Osteoblast (primary cell): ENCODE results near the gene PGAM2. TPM values are rescaled to one million over a fixed set of nuclear protein-coding genes. Genes with fewer than 3 reads are reported as not detected.
A peak's percentile ranks its signal among the peaks of the same experiment; 100 is the strongest.

Experiments used
- DNase-seq: peaks from one replicate; pipeline ENCODE4 v3.0.0; 2011; ENCODE audit warnings: low spot score, mixed read lengths; ENCODE audit not compliant: insufficient read length; ENCODE audit errors: missing footprints
- H2AFZ ChIP-seq: 2 replicates; pipeline ENCODE4 v1.6.0; 2011; ENCODE audit warnings: mild to moderate bottlenecking, low read length
- H3K27ac ChIP-seq: 2 replicates; pipeline ENCODE4 v1.5.1; 2011; ENCODE audit warnings: mild to moderate bottlenecking, low read depth, low read length, moderate library complexity
- H3K27me3 ChIP-seq: 2 replicates; pipeline ENCODE4 v1.6.0; 2012; ENCODE audit warnings: mild to moderate bottlenecking, control low read depth, inconsistent platforms, low read length, moderate library complexity; ENCODE audit not compliant: insufficient read depth
- H3K36me3 ChIP-seq: 2 replicates; pipeline ENCODE4 v1.5.1; 2011; ENCODE audit warnings: mild to moderate bottlenecking, low read length, control low read depth, moderate library complexity; ENCODE audit not compliant: insufficient read depth
- H3K4me1 ChIP-seq: 2 replicates; pipeline ENCODE4 v1.5.1; 2011; ENCODE audit warnings: mild to moderate bottlenecking, low read length, control low read depth, moderate library complexity; ENCODE audit not compliant: insufficient read depth
- H3K4me2 ChIP-seq: 2 replicates; pipeline ENCODE4 v1.6.0; 2011; ENCODE audit warnings: mild to moderate bottlenecking, low read length; ENCODE audit not compliant: insufficient read depth
- H3K4me3 ChIP-seq: fragments of 200-600 bp; sonication (generic); 3 replicates; pipeline ENCODE4 v1.5.1; 2012; ENCODE audit warnings: mild to moderate bottlenecking, low read length, inconsistent platforms; ENCODE audit not compliant: insufficient read depth
- H3K79me2 ChIP-seq: 2 replicates; pipeline ENCODE4 v1.6.0; 2012; ENCODE audit warnings: mild to moderate bottlenecking, low read length, control low read depth, inconsistent platforms; ENCODE audit not compliant: insufficient read depth
- H3K9me3 ChIP-seq: 2 replicates; pipeline ENCODE4 v1.5.1; 2011; ENCODE audit warnings: low read depth, low read length, control low read depth
- H4K20me1 ChIP-seq: 2 replicates; pipeline ENCODE4 v1.6.0; 2012; ENCODE audit warnings: mild to moderate bottlenecking, low read length, control low read depth; ENCODE audit not compliant: insufficient read depth
- CTCF ChIP-seq: IDR thresholded peaks from 2 replicates; pipeline ENCODE4 v1.5.1; 2011; ENCODE audit warnings: mild to moderate bottlenecking, low read depth, low read length, moderate library complexity; ENCODE audit errors: extremely low read depth
- total RNA-seq: library from RNA; depleted of rRNA; stranded (reverse); fragments of >200 nt; gene quantifications from 2 replicates; pipeline ENCODE4 v1.2.3, GENCODE V29; 2012

Gene PGAM2
- total RNA-seq, 1 donor = 0.36 TPM

- Histone ChIP-seq H2AFZ (no peak overlapping the region), H3K4me1 (no peaks in the 10 kb centered on the region), H3K4me2 (no peak overlapping the region), H3K4me3 (no peak overlapping the region), H4K20me1 (peaks cover 36% of the 10 kb centered on the region), H3K36me3 (peaks cover 70% of the 10 kb centered on the region), H3K27me3 (no peaks in the 10 kb centered on the region), H3K79me2 (peaks cover 17% of the 10 kb centered on the region), H3K9me3 (no peaks in the 10 kb centered on the region), H3K27ac (no peak overlapping the region)
- TF ChIP-seq CTCF = no peak
- peak; percentile 56 for DNase-seq
These were observed 7.3 kb downstream of the PGAM2 start for GRCh38 chr7:44057849-44058758.

- DNase-seq = peak; percentile 58
- H3K4me3 ChIP-seq = no peak overlapping the region
- H3K36me3 ChIP-seq = peaks cover 77% of the 10 kb centered on the region
- no peaks in the 10 kb centered on the region for H3K4me1 ChIP-seq
- no peaks in the 10 kb centered on the region for H3K27me3 ChIP-seq
- H2AFZ ChIP-seq = no peak overlapping the region
- H3K27ac ChIP-seq = no peak overlapping the region
- H3K9me3 ChIP-seq = no peaks in the 10 kb centered on the region
- peaks cover 24% of the 10 kb centered on the region for H3K79me2 ChIP-seq
- TF ChIP-seq CTCF = no peak
- no peak overlapping the region for H3K4me2 ChIP-seq
- peaks cover 37% of the 10 kb centered on the region for H4K20me1 ChIP-seq
These were observed 8.1 kb downstream of the PGAM2 start for GRCh38 chr7:44057181-44057848.

DNA sequence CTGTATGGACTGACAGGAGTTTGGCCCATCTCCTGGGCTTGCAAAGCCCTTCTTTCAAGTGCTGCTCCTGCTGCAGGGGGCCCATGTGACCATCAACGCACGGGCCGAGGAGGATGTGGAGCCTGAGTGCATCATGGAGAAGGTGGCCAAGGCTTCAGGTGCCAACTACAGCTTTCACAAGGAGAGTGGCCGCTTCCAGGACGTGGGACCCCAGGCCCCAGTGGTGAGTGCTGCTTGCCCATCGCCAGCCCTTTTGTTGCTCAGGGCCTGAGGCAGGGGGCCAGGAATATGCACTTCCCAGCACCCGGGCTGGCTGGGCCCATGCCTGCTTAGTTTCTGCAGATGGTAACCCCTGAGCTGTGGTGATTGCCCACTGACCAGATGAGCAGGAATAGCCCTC, 8.7 kb downstream of the PGAM2 start:
- peaks cover 77% of the 10 kb centered on the region for H3K36me3 ChIP-seq
- no peaks in the 10 kb centered on the region for H3K9me3 ChIP-seq
- DNase-seq = no peak
- H2AFZ ChIP-seq = no peak overlapping the region
- no peak overlapping the region for H3K4me3 ChIP-seq
- H3K79me2 ChIP-seq = peaks cover 29% of the 10 kb centered on the region
- H4K20me1 ChIP-seq = peaks cover 35% of the 10 kb centered on the region
- H3K27ac ChIP-seq = no peak overlapping the region
- H3K27me3 ChIP-seq = no peaks in the 10 kb centered on the region
- no peak overlapping the region for H3K4me2 ChIP-seq
- TF ChIP-seq CTCF = no peak
- H3K4me1 ChIP-seq = no peaks in the 10 kb centered on the region

DNA sequence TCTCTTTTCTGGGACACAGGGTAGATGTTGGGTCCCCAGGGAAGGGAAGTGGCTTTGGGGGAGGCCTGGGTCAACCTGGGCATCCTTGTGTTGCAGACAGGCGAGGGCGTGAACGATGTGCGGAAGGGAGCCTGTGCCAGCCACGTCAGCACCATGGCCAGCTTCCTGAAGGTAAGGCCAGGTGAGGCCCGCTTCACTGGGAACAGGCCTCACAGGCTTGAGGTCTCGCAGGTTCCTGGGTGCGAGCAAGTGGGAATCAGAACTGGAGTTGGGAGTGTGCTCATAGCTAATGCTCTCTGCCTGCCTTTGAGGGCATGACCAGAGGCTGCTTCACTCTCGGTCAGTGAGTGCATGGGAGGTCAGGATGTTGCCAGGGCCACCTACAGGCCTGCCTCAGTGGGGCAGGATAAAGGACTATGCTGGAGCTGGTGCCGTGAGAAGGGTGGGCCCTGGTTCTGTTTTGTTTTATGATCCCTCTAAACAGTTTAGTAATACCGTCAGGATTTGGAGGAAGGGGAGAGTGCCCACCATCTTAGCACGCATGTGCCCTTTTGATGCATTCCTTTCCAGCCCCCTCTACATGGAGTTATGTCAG, 12.5 kb downstream of the PGAM2 start:
- Histone ChIP-seq H3K4me2 (no peak overlapping the region), H3K27ac (no peak overlapping the region), H3K79me2 (peaks cover 66% of the 10 kb centered on the region), H3K9me3 (no peaks in the 10 kb centered on the region), H3K36me3 (peaks cover 62% of the 10 kb centered on the region), H3K27me3 (no peaks in the 10 kb centered on the region), H3K4me3 (no peak overlapping the region), H4K20me1 (peaks cover 53% of the 10 kb centered on the region), H2AFZ (no peak overlapping the region), H3K4me1 (no peaks in the 10 kb centered on the region)
- no peak for TF ChIP-seq CTCF
- DNase-seq = no peak
